ENCODE measurements around the gene MSANTD2.

- TF ChIP-seq, protein P1, sequence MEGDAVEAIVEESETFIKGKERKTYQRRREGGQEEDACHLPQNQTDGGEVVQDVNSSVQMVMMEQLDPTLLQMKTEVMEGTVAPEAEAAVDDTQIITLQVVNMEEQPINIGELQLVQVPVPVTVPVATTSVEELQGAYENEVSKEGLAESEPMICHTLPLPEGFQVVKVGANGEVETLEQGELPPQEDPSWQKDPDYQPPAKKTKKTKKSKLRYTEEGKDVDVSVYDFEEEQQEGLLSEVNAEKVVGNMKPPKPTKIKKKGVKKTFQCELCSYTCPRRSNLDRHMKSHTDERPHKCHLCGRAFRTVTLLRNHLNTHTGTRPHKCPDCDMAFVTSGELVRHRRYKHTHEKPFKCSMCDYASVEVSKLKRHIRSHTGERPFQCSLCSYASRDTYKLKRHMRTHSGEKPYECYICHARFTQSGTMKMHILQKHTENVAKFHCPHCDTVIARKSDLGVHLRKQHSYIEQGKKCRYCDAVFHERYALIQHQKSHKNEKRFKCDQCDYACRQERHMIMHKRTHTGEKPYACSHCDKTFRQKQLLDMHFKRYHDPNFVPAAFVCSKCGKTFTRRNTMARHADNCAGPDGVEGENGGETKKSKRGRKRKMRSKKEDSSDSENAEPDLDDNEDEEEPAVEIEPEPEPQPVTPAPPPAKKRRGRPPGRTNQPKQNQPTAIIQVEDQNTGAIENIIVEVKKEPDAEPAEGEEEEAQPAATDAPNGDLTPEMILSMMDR (conservative IDR thresholded peaks at IDR 0.05; ENCODE audit: low read depth, low read length) = no peak
- TF ChIP-seq EZH2 (IDR thresholded peaks at IDR 0.05; ENCODE audit: low read length, unreplicated experiment) (no peak), EZH2phosphoT487 (IDR thresholded peaks at IDR 0.05; ENCODE audit: borderline replicate concordance, low read length) (no peak)
Measured at GRCh38 chr11:124749912-124750311, 50.3 kb downstream of the MSANTD2 start.

Data from PC-3 (cell line).